IPS DF 6.9 (cell line): ENCODE measurements around the gene PDE4D.
A peak's percentile ranks its signal among the peaks of the same experiment; 100 is the strongest.
"Not testable (repeated sequence)": the region's sequence is repeated elsewhere in the genome, so short reads cannot be mapped to it uniquely, and the experiment has no call there.

Source experiments
- DNase-seq: peaks from one replicate; pipeline ENCODE4 v3.0.0-alpha.2; 2013; ENCODE audit warnings: low read depth, low spot score
- H3K27ac ChIP-seq: one replicate; pipeline ENCODE4 v1.5.1; 2013; ENCODE audit warnings: low read length, control low read depth
- H3K27me3 ChIP-seq: 2 replicates; pipeline ENCODE4 v1.6.1; 2013; ENCODE audit warnings: mild to moderate bottlenecking, low read length; ENCODE audit not compliant: control insufficient read depth, insufficient read depth
- H3K36me3 ChIP-seq: 2 replicates; pipeline ENCODE4 v1.6.1; 2013; ENCODE audit warnings: low read length; ENCODE audit not compliant: control insufficient read depth, insufficient read depth
- H3K4me1 ChIP-seq: 2 replicates; pipeline ENCODE4 v1.6.1; 2013; ENCODE audit warnings: low read length; ENCODE audit not compliant: control insufficient read depth, insufficient read depth
- H3K4me3 ChIP-seq: 2 replicates; pipeline ENCODE4 v1.5.1; 2013; ENCODE audit warnings: mild to moderate bottlenecking, low read length
- H3K9me3 ChIP-seq: 2 replicates; pipeline ENCODE4 v1.6.1; 2013; ENCODE audit warnings: low read length, inconsistent platforms; ENCODE audit not compliant: control insufficient read depth, insufficient read depth
- WGBS: extraction: QIAGEN DNeasy Blood & Tissue Kit; methylation state at CpG from one replicate; pipeline ENCODE4 v1.1.7; 2013; ENCODE audit warnings: mixed read lengths, missing lambda C conversion rate; ENCODE audit not compliant: insufficient read length, insufficient coverage; 5-methylcytosine and 5-hydroxymethylcytosine counted together

PDE4D gene

GRCh38 chr5:59387127-59387526, 506.4 kb downstream of the PDE4D start:
- no peak for DNase-seq
- no peak overlapping the region for H3K4me3 ChIP-seq
- H3K27me3 ChIP-seq: no peaks in the 10 kb centered on the region
- no peaks in the 10 kb centered on the region for H3K4me1 ChIP-seq
- H3K9me3 ChIP-seq: no peaks in the 10 kb centered on the region
- H3K36me3 ChIP-seq: no peaks in the 10 kb centered on the region
- no peak overlapping the region for H3K27ac ChIP-seq

DNA sequence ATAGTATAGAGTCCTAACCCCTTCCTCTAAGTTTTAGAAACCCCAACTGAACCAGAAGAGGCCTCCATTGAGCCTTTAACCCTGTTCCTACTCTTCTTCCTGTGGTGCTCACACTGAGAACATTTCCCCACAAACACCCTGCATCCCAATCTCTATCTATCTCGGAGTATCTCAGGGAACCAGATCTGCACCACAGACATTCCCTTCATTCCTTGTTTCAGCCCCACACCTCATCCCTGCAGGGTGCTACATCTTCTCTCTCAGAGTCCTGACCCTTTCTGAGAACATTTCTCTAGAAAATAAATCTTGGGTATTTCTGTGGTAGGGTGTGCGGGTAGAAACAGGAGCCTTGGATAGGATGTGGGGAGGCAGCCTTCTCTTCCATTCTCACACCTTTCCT, 507.8 kb downstream of the PDE4D start:
- DNase-seq: no peak
- WGBS: no CpG with 5 or more reads among the region's 2 CpGs
- H3K4me1 ChIP-seq: no peaks in the 10 kb centered on the region
- H3K27ac ChIP-seq: no peak overlapping the region
- no peak overlapping the region for H3K4me3 ChIP-seq
- no peaks in the 10 kb centered on the region for H3K9me3 ChIP-seq
- H3K27me3 ChIP-seq: no peaks in the 10 kb centered on the region
- H3K36me3 ChIP-seq: no peaks in the 10 kb centered on the region

GRCh38 chr5:59380350-59380951, 513.1 kb downstream of the PDE4D start:
- no peak for DNase-seq
- no CpG with 5 or more reads among the region's 1 CpG for WGBS

GRCh38 chr5:59374036-59374435, 519.5 kb downstream of the PDE4D start:
- not testable (repeated sequence) for H3K4me1 ChIP-seq, H3K4me3 ChIP-seq, H3K27me3 ChIP-seq, H3K36me3 ChIP-seq, H3K9me3 ChIP-seq, DNase-seq, H3K27ac ChIP-seq
- WGBS: no CpG with 5 or more reads among the region's 1 CpG

More at GRCh38 chr5:59380350-59380951, 513.1 kb downstream of the PDE4D start:
- Histone ChIP-seq H3K4me3 (no peak overlapping the region), H3K27ac (no peak overlapping the region), H3K9me3 (no peaks in the 10 kb centered on the region), H3K4me1 (no peaks in the 10 kb centered on the region), H3K27me3 (no peaks in the 10 kb centered on the region), H3K36me3 (no peaks in the 10 kb centered on the region)

DNA sequence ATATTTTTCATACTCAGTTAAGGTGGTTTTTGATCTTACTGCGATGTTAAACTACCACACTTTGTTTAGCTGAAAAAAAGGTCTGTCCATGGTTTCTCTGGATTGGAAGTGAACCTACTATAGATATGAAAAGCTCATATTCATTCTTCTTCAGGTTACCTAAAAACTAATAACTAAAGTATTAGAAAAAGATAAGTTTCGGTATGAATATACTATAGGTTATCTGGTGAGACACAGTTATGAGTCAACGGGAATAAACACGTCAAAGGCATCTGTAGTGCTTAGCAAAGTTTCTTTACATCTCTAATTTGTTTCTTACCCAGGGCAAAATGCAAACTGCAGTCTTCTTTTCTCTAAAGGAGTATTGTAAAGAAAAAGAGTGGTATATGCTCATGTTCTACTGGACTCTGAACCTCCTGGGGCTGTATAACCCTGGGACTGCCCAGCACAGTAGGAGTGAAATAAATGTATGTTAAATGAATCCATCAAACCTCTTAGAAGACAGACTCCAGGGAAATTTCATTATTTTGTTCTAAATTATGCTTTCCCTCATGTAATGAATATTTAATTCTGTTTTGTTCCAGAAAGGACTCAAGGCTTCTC, 521.9 kb downstream of the PDE4D start:
- WGBS: no CpG with 5 or more reads among the region's 4 CpGs
- no peak overlapping the region for H3K27ac ChIP-seq
- H3K4me1 ChIP-seq: no peaks in the 10 kb centered on the region
- H3K36me3 ChIP-seq: no peaks in the 10 kb centered on the region
- no peak for DNase-seq
- H3K27me3 ChIP-seq: no peaks in the 10 kb centered on the region
- H3K9me3 ChIP-seq: no peaks in the 10 kb centered on the region
- H3K4me3 ChIP-seq: no peak overlapping the region

DNA sequence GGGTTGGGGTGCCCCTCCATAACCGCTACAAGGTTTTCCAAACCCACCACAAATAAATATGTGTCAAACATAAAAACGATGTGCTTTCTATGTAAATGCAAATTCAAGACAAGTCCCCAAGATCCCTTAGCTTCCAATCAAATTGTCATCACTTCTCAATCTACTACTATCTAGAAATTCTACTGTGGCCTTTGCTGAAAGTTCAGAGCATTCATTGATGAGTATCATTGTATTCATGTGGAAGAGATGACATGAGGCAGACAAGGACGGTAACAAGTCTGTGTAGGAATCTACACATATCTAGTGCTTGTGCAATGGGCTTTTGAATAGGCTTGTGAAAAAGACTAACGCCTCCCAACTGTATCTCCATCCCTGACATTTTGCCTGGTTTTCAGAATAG, 524.6 kb downstream of the PDE4D start:
- WGBS: no CpG with 5 or more reads among the region's 4 CpGs
- no peak overlapping the region for H3K27ac ChIP-seq
- H3K27me3 ChIP-seq: no peaks in the 10 kb centered on the region
- no peaks in the 10 kb centered on the region for H3K36me3 ChIP-seq
- no peak for DNase-seq
- H3K4me3 ChIP-seq: no peak overlapping the region
- no peaks in the 10 kb centered on the region for H3K9me3 ChIP-seq
- no peaks in the 10 kb centered on the region for H3K4me1 ChIP-seq

DNA sequence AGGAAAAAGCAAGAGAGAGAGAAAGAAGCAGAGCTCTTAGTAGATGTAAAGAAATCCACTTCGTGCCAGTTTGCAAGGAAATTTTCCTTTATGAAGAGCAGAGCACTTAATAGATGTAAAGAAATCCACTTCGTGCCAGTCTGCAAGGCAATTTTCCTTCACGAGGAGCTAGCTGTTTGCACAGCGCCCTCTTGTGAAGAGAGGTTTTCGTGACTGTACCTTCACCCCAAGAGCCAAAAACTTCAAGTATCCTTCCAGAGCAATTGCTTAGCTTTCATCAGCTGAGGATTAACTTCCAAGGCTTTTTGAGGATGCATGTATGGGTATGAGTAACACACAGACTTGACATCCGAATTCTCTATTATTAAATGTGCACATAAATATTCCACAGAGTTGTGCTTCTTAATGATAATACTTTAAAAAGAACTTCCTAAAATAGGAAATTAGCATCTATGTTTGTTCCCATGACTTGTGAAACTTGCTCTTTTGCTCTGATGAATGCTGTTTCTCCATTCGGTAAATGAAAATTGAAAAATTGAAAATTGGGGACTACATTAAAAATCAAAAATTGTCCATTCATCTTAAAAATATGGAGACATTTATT, 525.6 kb downstream of the PDE4D start:
- peak; percentile 33 for DNase-seq
- Histone ChIP-seq H3K36me3 (no peaks in the 10 kb centered on the region), H3K9me3 (no peaks in the 10 kb centered on the region), H3K27me3 (no peaks in the 10 kb centered on the region), H3K27ac (no peak overlapping the region), H3K4me1 (no peaks in the 10 kb centered on the region), H3K4me3 (no peak overlapping the region)
- WGBS: no CpG with 5 or more reads among the region's 7 CpGs

- H3K27ac ChIP-seq: no peak overlapping the region
- H3K4me3 ChIP-seq: no peak overlapping the region
- no CpG with 5 or more reads among the region's 4 CpGs for WGBS
- H3K9me3 ChIP-seq: no peaks in the 10 kb centered on the region
- H3K4me1 ChIP-seq: no peaks in the 10 kb centered on the region
- H3K27me3 ChIP-seq: no peaks in the 10 kb centered on the region
- H3K36me3 ChIP-seq: no peaks in the 10 kb centered on the region
- no peak for DNase-seq
Observed at GRCh38 chr5:59366784-59367183, 526.7 kb downstream of the PDE4D start.

GRCh38 chr5:59362438-59362837, 531.1 kb downstream of the PDE4D start:
- H3K27ac ChIP-seq: no peak overlapping the region
- DNase-seq: no peak
- H3K27me3 ChIP-seq: no peaks in the 10 kb centered on the region
- WGBS: no CpG with 5 or more reads among the region's 2 CpGs
- no peaks in the 10 kb centered on the region for H3K9me3 ChIP-seq
- peaks cover 1% of the 10 kb centered on the region; the same call in 1 of the 2 replicates for H3K4me1 ChIP-seq
- no peaks in the 10 kb centered on the region for H3K36me3 ChIP-seq
- H3K4me3 ChIP-seq: no peak overlapping the region

- no peak overlapping the region for H3K4me3 ChIP-seq
- no peak for DNase-seq
- no peaks in the 10 kb centered on the region for H3K9me3 ChIP-seq
- no peak overlapping the region for H3K27ac ChIP-seq
- WGBS: no CpG with 5 or more reads among the region's 1 CpG
- no peaks in the 10 kb centered on the region for H3K36me3 ChIP-seq
- H3K4me1 ChIP-seq: peaks cover 1% of the 10 kb centered on the region; the same call in 1 of the 2 replicates
- no peaks in the 10 kb centered on the region for H3K27me3 ChIP-seq
Observed at GRCh38 chr5:59361454-59361853, 532.1 kb downstream of the PDE4D start.

DNA sequence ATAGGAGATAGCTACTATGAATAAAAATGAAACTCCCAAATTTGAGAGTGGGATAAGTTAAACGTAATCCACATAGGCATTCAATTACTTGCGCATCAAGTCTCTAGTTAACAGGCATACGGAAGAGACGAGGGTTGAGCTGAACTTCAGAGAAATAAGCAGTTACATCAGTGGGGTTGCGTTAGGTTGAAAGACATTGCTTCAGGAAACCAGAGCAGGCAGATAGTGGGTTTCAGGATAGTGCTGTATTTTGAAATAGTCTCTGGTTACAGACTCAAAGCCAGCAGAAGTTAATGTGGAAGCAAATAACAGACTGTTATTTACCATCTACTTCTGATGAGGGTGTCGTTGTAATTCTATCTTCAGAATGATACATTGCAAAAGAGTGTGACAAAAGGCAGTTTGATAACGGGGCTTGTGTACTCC, 533.4 kb downstream of the PDE4D start:
- DNase-seq: no peak
- no peak overlapping the region for H3K27ac ChIP-seq
- no peaks in the 10 kb centered on the region for H3K9me3 ChIP-seq
- no peak overlapping the region for H3K4me3 ChIP-seq
- H3K27me3 ChIP-seq: no peaks in the 10 kb centered on the region
- peaks cover 1% of the 10 kb centered on the region; the same call in 1 of the 2 replicates for H3K4me1 ChIP-seq
- H3K36me3 ChIP-seq: no peaks in the 10 kb centered on the region
- no CpG with 5 or more reads among the region's 7 CpGs for WGBS
